GM10266 (cell line): ENCODE results near the gene RGS9.
"Not testable (repeated sequence)": the region's sequence is repeated elsewhere in the genome, so short reads cannot be mapped to it uniquely, and the experiment has no call there.

Source experiments
- DNase-seq: peaks from one replicate; pipeline ENCODE4 v3.0.0; 2012; ENCODE audit errors: extremely low spot score
- TF ChIP-seq, protein P1 (sequence below): IDR thresholded peaks from 2 replicates; pipeline ENCODE4 v1.5.1; 2012; ENCODE audit warnings: mild to moderate bottlenecking, low read depth; ENCODE audit not compliant: control insufficient read depth, insufficient read depth; ENCODE audit errors: missing control alignments

The RGS9 gene

DNA sequence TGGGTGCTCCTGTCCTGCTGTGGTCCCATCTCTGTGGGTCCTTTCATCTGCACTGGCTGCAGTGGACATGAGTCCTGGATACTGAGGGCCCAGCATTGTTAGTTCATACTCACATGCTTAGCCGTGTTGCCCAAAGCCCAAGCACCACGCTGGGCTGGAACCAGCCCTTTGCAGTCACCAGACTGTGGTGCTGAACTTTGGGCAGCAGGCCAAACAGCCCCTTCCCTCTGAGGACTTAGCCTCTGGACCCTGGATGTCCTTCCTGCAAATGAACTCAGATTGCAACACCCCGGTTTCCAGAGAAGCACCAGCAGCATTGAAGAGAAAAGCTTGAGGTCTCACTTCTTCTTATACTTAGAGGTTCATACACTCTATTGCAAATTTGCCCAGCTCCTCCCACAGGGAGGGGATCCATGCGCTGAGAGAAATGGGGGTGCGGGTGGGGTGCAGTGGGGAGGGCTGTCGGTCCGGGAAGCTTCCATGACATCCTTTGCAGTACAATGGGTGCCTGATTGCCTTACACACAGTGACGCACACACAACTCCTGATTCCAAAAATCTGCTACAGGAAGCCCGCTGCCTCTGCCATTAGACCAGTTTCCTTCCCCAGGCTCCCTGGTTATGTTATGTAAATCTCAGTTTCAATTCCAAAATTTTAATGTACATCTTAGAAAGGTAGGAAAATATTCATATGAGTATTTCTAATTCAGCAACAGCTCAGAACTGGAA lies 65.8 kb downstream of the RGS9 start:
- no peak for DNase-seq
- TF ChIP-seq, protein P1, sequence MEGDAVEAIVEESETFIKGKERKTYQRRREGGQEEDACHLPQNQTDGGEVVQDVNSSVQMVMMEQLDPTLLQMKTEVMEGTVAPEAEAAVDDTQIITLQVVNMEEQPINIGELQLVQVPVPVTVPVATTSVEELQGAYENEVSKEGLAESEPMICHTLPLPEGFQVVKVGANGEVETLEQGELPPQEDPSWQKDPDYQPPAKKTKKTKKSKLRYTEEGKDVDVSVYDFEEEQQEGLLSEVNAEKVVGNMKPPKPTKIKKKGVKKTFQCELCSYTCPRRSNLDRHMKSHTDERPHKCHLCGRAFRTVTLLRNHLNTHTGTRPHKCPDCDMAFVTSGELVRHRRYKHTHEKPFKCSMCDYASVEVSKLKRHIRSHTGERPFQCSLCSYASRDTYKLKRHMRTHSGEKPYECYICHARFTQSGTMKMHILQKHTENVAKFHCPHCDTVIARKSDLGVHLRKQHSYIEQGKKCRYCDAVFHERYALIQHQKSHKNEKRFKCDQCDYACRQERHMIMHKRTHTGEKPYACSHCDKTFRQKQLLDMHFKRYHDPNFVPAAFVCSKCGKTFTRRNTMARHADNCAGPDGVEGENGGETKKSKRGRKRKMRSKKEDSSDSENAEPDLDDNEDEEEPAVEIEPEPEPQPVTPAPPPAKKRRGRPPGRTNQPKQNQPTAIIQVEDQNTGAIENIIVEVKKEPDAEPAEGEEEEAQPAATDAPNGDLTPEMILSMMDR: no peak

DNA sequence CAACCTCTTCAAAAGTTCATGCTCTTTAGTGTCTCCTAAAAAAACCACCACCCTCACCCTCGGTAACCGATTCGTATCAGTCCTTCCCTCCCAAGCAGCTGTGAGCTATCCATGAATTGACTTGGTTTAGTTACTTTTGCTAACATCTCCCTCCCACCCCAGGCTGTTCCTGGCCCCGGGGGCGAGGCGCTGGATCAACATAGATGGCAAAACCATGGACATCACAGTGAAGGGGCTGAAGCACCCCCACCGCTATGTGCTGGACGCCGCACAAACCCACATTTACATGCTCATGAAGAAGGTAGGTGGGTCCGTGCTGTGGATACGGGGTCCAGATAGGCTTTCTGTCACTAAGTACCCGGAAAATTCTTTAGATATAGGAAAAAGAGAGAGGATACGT lies 66.8 kb downstream of the RGS9 start:
- DNase-seq: no peak
- TF ChIP-seq, protein P1: no peak

DNA sequence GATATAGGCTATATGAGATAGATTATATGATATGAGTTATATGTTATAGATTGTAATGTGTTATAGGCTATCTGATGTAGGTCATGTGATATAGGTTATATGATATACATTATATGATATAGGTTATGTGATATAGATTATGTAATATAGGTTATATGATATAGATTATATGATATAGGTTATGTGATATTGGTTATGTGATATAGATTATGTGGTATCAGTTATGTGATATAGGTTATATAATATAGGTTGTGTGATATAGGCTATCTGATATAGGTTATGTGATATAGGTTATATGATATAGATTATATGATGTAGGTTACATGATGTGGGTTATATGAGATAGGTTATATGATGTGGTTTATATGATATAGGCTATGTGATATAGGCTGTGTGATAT lies 68.5 kb downstream of the RGS9 start:
- TF ChIP-seq, protein P1: no peak
- DNase-seq: no peak

DNA sequence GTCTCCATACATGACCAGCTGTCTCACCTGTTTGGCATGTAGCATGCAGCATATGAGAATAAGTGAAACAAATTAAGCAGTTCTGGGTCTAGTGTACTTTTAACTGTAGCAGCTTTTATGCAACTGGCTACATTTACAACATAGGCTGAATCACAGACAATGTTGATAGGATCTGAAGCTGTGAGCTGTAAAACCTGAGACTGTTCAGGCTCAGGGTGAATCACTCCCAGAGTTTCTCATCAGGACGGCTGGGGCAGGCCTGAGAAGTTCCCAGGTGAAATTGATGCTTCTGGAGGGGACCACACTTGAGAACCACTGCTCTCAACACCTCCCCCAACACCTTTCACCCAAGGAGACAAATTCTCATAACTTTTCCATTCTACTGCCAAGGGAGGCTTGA lies 70.3 kb downstream of the RGS9 start:
- DNase-seq: not testable (repeated sequence)

DNA sequence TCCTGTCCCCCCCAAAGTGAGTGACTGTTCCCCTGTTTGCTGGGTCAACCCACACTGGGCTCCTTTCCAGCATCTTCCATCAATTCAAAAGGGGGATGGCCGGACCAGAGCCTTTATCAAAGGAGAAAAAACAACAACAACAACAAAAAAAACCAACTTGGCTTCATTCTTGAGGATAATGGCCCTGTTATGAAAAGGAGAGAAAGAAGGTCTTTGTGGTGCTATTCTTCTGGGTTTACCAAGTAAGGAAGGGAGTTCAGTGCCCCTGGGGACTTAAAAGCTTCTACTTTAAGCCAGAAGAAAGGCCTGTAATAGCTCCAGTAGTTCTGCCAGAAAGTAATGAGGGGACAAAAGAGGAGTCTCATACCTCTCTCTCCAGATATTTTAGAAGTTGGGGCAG lies 71.5 kb downstream of the RGS9 start:
- no peak for DNase-seq
- TF ChIP-seq, protein P1: no peak

GRCh38 chr17:65218261-65218660 lies 81.1 kb downstream of the RGS9 start:
- no peak for DNase-seq
- TF ChIP-seq, protein P1: no peak

DNA sequence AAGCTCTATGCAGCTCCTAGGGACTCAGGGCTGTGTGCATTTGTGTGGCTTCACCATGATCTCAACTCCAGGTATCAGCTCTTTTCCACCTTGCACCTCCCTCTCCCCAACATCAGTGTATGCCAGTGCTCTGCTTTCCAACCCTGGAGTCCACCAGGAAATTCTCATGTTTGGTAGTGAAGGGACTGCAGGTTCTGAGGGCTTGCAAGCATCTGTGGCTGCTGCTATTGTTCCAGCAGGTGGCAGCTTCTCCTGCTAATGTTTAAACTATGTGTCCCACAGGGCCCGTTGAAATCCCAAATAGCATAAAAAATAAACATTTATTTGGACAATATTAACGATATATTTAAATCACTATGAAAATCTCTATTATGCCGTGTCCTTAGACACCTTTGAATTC lies 82.0 kb downstream of the RGS9 start:
- DNase-seq: no peak
- TF ChIP-seq, protein P1: peak; percentile 12

GRCh38 chr17:65219707-65220106 lies 82.5 kb downstream of the RGS9 start:
- TF ChIP-seq, protein P1: no peak
- no peak for DNase-seq
